H9 (cell line): Measurements from ENCODE around the gene LARP4B. TPM values are rescaled to one million over a fixed set of nuclear protein-coding genes. Genes with fewer than 3 reads are reported as not detected.

ENCODE experiments used
- DNase-seq: peaks from one replicate; pipeline ENCODE4 v3.0.0-alpha.2; 2017
- H2AFZ ChIP-seq: one replicate; pipeline ENCODE4 v1.6.1; 2013; ENCODE audit warnings: mild to moderate bottlenecking, low read length, control low read depth, moderate library complexity
- H2AK5ac ChIP-seq: 2 replicates; pipeline ENCODE4 v1.6.1; 2013; ENCODE audit warnings: low read length, control low read depth, mixed read lengths; ENCODE audit not compliant: insufficient read length
- H2BK120ac ChIP-seq: one replicate; pipeline ENCODE4 v1.6.1; 2013; ENCODE audit warnings: low read depth, mild to moderate bottlenecking, low read length, control low read depth, inconsistent platforms; ENCODE audit not compliant: poor library complexity, severe bottlenecking
- H2BK12ac ChIP-seq: 2 replicates; pipeline ENCODE4 v1.6.1; 2013; ENCODE audit warnings: low read length, control low read depth, mixed read lengths, low read depth; ENCODE audit not compliant: insufficient read length
- H2BK15ac ChIP-seq: 2 replicates; pipeline ENCODE4 v1.6.1; 2013; ENCODE audit warnings: low read depth, low read length, control low read depth
- H2BK20ac ChIP-seq: one replicate; pipeline ENCODE4 v1.6.1; 2013; ENCODE audit warnings: low read depth, mild to moderate bottlenecking, low read length, control low read depth, inconsistent platforms; ENCODE audit not compliant: poor library complexity, severe bottlenecking
- H2BK5ac ChIP-seq: 2 replicates; pipeline ENCODE4 v1.6.1; 2013; ENCODE audit warnings: low read length, control low read depth, mixed read lengths; ENCODE audit not compliant: insufficient read length
- H3K14ac ChIP-seq: 2 replicates; pipeline ENCODE4 v1.6.1; 2013; ENCODE audit warnings: low read length, control low read depth; ENCODE audit not compliant: insufficient read depth
- H3K18ac ChIP-seq: 2 replicates; pipeline ENCODE4 v1.6.1; 2013; ENCODE audit warnings: low read depth, mild to moderate bottlenecking, mixed read lengths, low read length, control low read depth; ENCODE audit not compliant: insufficient read length
- H3K23ac ChIP-seq: 2 replicates; pipeline ENCODE4 v1.6.1; 2013; ENCODE audit warnings: low read length, control low read depth, mixed read lengths, low read depth; ENCODE audit not compliant: insufficient read length
- H3K23me2 ChIP-seq: 2 replicates; pipeline ENCODE4 v1.6.1; 2013; ENCODE audit warnings: low read depth, mild to moderate bottlenecking, mixed read lengths, low read length, control low read depth; ENCODE audit not compliant: insufficient read length, poor library complexity, severe bottlenecking
- H3K27ac ChIP-seq: 2 replicates; pipeline ENCODE4 v1.5.1; 2013; ENCODE audit warnings: low read length, control low read depth, mixed read lengths, low read depth; ENCODE audit not compliant: insufficient read length
- H3K27me3 ChIP-seq: 2 replicates; pipeline ENCODE4 v1.6.1; 2013; ENCODE audit warnings: low read length, control low read depth, inconsistent platforms; ENCODE audit not compliant: insufficient read depth
- H3K4ac ChIP-seq: 2 replicates; pipeline ENCODE4 v1.6.1; 2013; ENCODE audit warnings: low read depth, mild to moderate bottlenecking, control low read depth, inconsistent platforms, low read length, moderate library complexity
- H3K4me1 ChIP-seq: 2 replicates; pipeline ENCODE4 v1.6.1; 2013; ENCODE audit warnings: low read length, control low read depth, inconsistent platforms; ENCODE audit not compliant: insufficient read depth
- H3K4me2 ChIP-seq: 2 replicates; pipeline ENCODE4 v1.6.1; 2013; ENCODE audit warnings: low read length, control low read depth, mixed read lengths; ENCODE audit not compliant: insufficient read length, insufficient read depth
- H3K56ac ChIP-seq: 2 replicates; pipeline ENCODE4 v1.6.1; 2013; ENCODE audit warnings: low read depth, mild to moderate bottlenecking, mixed read lengths, low read length, control low read depth; ENCODE audit not compliant: insufficient read length
- H3K79me1 ChIP-seq: 2 replicates; pipeline ENCODE4 v1.6.1; 2013; ENCODE audit warnings: low read depth, mild to moderate bottlenecking, moderate library complexity, low read length, control low read depth, inconsistent platforms; ENCODE audit not compliant: insufficient read depth, poor library complexity, severe bottlenecking
- H3K79me2 ChIP-seq: 2 replicates; pipeline ENCODE4 v1.6.1; 2013; ENCODE audit warnings: low read length, control low read depth, inconsistent platforms; ENCODE audit not compliant: insufficient read depth
- H3K9ac ChIP-seq: 2 replicates; pipeline ENCODE4 v1.6.1; 2013; ENCODE audit warnings: low read length, control low read depth, mixed read lengths; ENCODE audit not compliant: insufficient read length; ENCODE audit errors: extremely low read depth
- H3K9me3 ChIP-seq: one replicate; pipeline ENCODE4 v1.6.1; 2013; ENCODE audit warnings: low read depth, low read length, inconsistent platforms; ENCODE audit not compliant: control insufficient read depth
- H3T11ph ChIP-seq: one replicate; pipeline ENCODE4 v1.6.1; 2013; ENCODE audit warnings: mild to moderate bottlenecking, low read length, control low read depth, inconsistent platforms
- H4K20me1 ChIP-seq: one replicate; pipeline ENCODE4 v1.6.1; 2013; ENCODE audit not compliant: control insufficient read depth, insufficient read length, insufficient read depth
- H4K5ac ChIP-seq: 2 replicates; pipeline ENCODE4 v1.6.1; 2013; ENCODE audit warnings: low read depth, mild to moderate bottlenecking, mixed read lengths, low read length, control low read depth; ENCODE audit not compliant: insufficient read length
- H4K8ac ChIP-seq: replicated peaks from 2 replicates; pipeline ENCODE4 v1.6.1; 2013; ENCODE audit warnings: low read length, control low read depth, mixed read lengths, low read depth; ENCODE audit not compliant: insufficient read length
- H4K91ac ChIP-seq: 2 replicates; pipeline ENCODE4 v1.6.1; 2013; ENCODE audit warnings: low read depth, mild to moderate bottlenecking, moderate library complexity, mixed read lengths, low read length, control low read depth; ENCODE audit not compliant: insufficient read length
- H3K27ac Mint-ChIP-seq, 3 experiments: 2 replicates in 2 of 3; 3 replicates in 1 of 3; pipeline ENCODE4 v1.8.0; 2020 to 2021; ENCODE audit warnings: mixed read lengths in 3 of 3, mild to moderate bottlenecking in 1 of 3, moderate library complexity in 1 of 3
- H3K27me3 Mint-ChIP-seq: 2 replicates; pipeline ENCODE4 v1.8.0; 2021; ENCODE audit warnings: low read depth, mild to moderate bottlenecking, moderate library complexity, mixed read lengths
- H3K36me3 Mint-ChIP-seq, 3 experiments: 2 replicates in 2 of 3; 3 replicates in 1 of 3; pipeline ENCODE4 v1.8.0; 2020 to 2021; ENCODE audit warnings: low read depth in 3 of 3, mixed read lengths in 3 of 3; ENCODE audit not compliant: insufficient read depth in 1 of 3
- H3K4me1 Mint-ChIP-seq, 2 experiments: 2 replicates each; pipeline ENCODE4 v1.8.0; 2020; ENCODE audit warnings: mixed read lengths in 2 of 2
- H3K4me3 Mint-ChIP-seq, 2 experiments: 2 replicates in 1 of 2; 3 replicates in 1 of 2; pipeline ENCODE4 v1.8.0; 2020 to 2021; ENCODE audit warnings: mild to moderate bottlenecking in 2 of 2, mixed read lengths in 2 of 2, moderate library complexity in 1 of 2
- H3K9me3 Mint-ChIP-seq, 2 experiments: 2 replicates in 1 of 2; 3 replicates in 1 of 2; pipeline ENCODE4 v1.8.0; 2020; ENCODE audit warnings: mild to moderate bottlenecking in 2 of 2, mixed read lengths in 2 of 2, moderate library complexity in 1 of 2
- WGBS: extraction: QIAGEN DNeasy Blood & Tissue Kit; methylation state at CpG from one replicate; pipeline ENCODE4 v1.1.7; 2013; ENCODE audit warnings: missing lambda C conversion rate, low lambda C conversion rate, mixed read lengths; ENCODE audit not compliant: insufficient read length; ENCODE audit errors: extremely low coverage; 5-methylcytosine and 5-hydroxymethylcytosine counted together
- total RNA-seq: library from RNA; stranded (reverse); gene quantifications from 2 replicates; pipeline ENCODE4 v1.2.1, GENCODE V29; 2021
- TF ChIP-seq, protein P1 (sequence below): fragments of 200-600 bp; sonication (generic); conservative IDR thresholded peaks from 3 replicates; pipeline ENCODE4 v1.8.0; 2021; ENCODE audit warnings: antibody characterized with exemption, mild to moderate bottlenecking

LARP4B gene
- total RNA-seq, 1 experiment from 2014 or later = 88.9 TPM

- no peak overlapping the region for H3K4me2 ChIP-seq
These were observed 42.7 kb upstream of the LARP4B start for GRCh38 chr10:974038-974784.

More at GRCh38 chr10:974038-974784, 42.7 kb upstream of the LARP4B start:
- H3K27me3 Mint-ChIP-seq = peaks cover 2% of the 10 kb centered on the region
- Histone ChIP-seq H3T11ph (no peak overlapping the region), H2BK120ac (no peak overlapping the region), H4K91ac (no peak overlapping the region), H2BK5ac (no peak overlapping the region), H4K8ac (no peak overlapping the region), H3K4ac (no peak overlapping the region), H2BK15ac (no peak overlapping the region), H3K14ac (no peak overlapping the region), H2BK12ac (no peak overlapping the region), H3K56ac (no peak overlapping the region), H3K79me1 (no peaks in the 10 kb centered on the region), H3K79me2 (no peaks in the 10 kb centered on the region), H2AFZ (no peak overlapping the region), H3K4me1 (no peaks in the 10 kb centered on the region), H3K9ac (no peak overlapping the region), H3K27ac (no peak overlapping the region), H3K23me2 (no peaks in the 10 kb centered on the region), H3K27me3 (no peaks in the 10 kb centered on the region), H2BK20ac (no peak overlapping the region), H3K9me3 (peaks cover 6% of the 10 kb centered on the region), H4K20me1 (no peaks in the 10 kb centered on the region), H2AK5ac (no peak overlapping the region), H3K23ac (no peak overlapping the region), H4K5ac (no peak overlapping the region), H3K18ac (no peak overlapping the region)
- peaks cover 13 to 21% of the 10 kb centered on the region in 2 experiments for H3K9me3 Mint-ChIP-seq
- H3K36me3 Mint-ChIP-seq = peaks cover 9 to 18% (median 10%) of the 10 kb centered on the region in 3 experiments
- TF ChIP-seq, protein P1, sequence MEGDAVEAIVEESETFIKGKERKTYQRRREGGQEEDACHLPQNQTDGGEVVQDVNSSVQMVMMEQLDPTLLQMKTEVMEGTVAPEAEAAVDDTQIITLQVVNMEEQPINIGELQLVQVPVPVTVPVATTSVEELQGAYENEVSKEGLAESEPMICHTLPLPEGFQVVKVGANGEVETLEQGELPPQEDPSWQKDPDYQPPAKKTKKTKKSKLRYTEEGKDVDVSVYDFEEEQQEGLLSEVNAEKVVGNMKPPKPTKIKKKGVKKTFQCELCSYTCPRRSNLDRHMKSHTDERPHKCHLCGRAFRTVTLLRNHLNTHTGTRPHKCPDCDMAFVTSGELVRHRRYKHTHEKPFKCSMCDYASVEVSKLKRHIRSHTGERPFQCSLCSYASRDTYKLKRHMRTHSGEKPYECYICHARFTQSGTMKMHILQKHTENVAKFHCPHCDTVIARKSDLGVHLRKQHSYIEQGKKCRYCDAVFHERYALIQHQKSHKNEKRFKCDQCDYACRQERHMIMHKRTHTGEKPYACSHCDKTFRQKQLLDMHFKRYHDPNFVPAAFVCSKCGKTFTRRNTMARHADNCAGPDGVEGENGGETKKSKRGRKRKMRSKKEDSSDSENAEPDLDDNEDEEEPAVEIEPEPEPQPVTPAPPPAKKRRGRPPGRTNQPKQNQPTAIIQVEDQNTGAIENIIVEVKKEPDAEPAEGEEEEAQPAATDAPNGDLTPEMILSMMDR = no peak
- DNase-seq = no peak
- no peak overlapping the region for H3K4me3 Mint-ChIP-seq
- H3K27ac Mint-ChIP-seq = no peak overlapping the region; a peak in 2 of 7 replicates
- H3K4me1 Mint-ChIP-seq = peaks cover 10 to 23% of the 10 kb centered on the region in 2 experiments
- WGBS = no CpG with 5 or more reads among the region's 20 CpGs
